ENCODE results near the gene ELOB.

DNA sequence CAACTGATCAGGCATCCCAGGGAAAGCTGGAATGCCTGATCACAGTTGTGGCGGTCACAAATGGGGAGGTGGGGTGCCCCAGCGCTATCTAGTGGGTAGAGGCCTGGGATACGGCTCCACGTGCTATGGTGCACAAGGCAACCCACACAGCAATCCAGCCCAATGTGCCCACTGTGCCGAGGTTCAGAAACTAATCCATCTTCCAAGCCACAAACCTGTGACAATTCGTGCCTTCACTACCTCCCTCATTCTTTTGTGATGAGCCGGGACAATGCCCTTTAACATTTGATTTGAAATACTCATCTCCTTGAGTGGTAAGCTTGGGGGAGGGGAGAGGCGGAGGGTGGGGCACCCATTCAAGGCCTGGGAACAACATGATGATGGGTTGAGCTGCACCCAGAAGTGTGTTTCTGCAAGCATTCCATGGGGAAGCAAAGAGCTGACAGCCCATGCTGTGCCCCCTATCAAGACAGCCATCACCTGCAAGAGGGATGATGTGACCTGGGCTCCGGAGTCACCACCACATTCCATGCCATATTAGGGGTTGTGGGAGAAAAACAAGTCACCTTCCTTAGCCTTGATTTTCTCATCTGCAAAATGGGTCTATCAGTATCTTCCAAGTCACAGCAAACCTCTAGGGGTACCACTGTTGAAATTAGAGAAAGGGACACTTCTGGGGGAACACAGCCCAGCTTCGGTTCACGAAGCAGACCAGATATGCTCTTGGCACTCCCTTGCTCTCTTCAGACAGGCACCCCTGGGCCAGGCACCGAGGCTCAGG, 3.7 kb downstream of the ELOB start:
- TF ChIP-seq PAX5 (IDR thresholded peaks at IDR 0.05; ENCODE audit: insufficient read depth, low read length, severe bottlenecking) (no peak), POLR2A (IDR thresholded peaks at IDR 0.05; ENCODE audit: low read depth, low read length) (no peak), POLR2AphosphoS5 (IDR thresholded peaks at IDR 0.05; ENCODE audit: low read depth, low read length) (no peak)

Measured in GM12891 (cell line).